Neuronal stem cell (in vitro differentiated cells): ENCODE results near the gene ALG1.
"Not testable (repeated sequence)": the region's sequence is repeated elsewhere in the genome, so short reads cannot be mapped to it uniquely, and the experiment has no call there.

ENCODE experiments used
- DNase-seq: peaks from one replicate; pipeline ENCODE4 v3.0.0-alpha.2; 2013; ENCODE audit warnings: low spot score
- H2AFZ ChIP-seq: one replicate; pipeline ENCODE4 v1.6.1; 2013; ENCODE audit warnings: mild to moderate bottlenecking, low read length, inconsistent platforms
- H2AK5ac ChIP-seq: 2 replicates; pipeline ENCODE4 v1.6.1; 2013; ENCODE audit warnings: low read depth, mild to moderate bottlenecking, inconsistent platforms, low read length, moderate library complexity, mixed read lengths
- H2BK120ac ChIP-seq: 2 replicates; pipeline ENCODE4 v1.6.1; 2013; ENCODE audit warnings: low read depth, mild to moderate bottlenecking, inconsistent platforms, low read length, moderate library complexity, mixed read lengths
- H2BK12ac ChIP-seq: one replicate; pipeline ENCODE4 v1.6.1; 2013; ENCODE audit warnings: low read length, inconsistent platforms
- H2BK15ac ChIP-seq: 2 replicates; pipeline ENCODE4 v1.6.1; 2013; ENCODE audit warnings: mild to moderate bottlenecking, low read length, inconsistent platforms, mixed read lengths
- H2BK5ac ChIP-seq: one replicate; pipeline ENCODE4 v1.6.1; 2013; ENCODE audit warnings: inconsistent platforms, mild to moderate bottlenecking, low read length, moderate library complexity
- H3K14ac ChIP-seq: one replicate; pipeline ENCODE4 v1.6.1; 2013; ENCODE audit warnings: low read length, inconsistent platforms
- H3K18ac ChIP-seq: 2 replicates; pipeline ENCODE4 v1.6.1; 2013; ENCODE audit warnings: low read length, inconsistent platforms
- H3K23ac ChIP-seq: 2 replicates; pipeline ENCODE4 v1.6.1; 2013; ENCODE audit warnings: low read depth, mild to moderate bottlenecking, mixed read lengths, low read length, inconsistent platforms; ENCODE audit not compliant: poor library complexity
- H3K27ac ChIP-seq: replicated peaks from 3 replicates; pipeline ENCODE4 v1.5.1; 2013; ENCODE audit warnings: low read length, inconsistent platforms
- H3K27me3 ChIP-seq, 3 experiments: 2 replicates each; pipeline ENCODE4 v1.6.1; 2013; ENCODE audit warnings: low read length in 3 of 3, mild to moderate bottlenecking in 2 of 3, inconsistent platforms in 1 of 3, low read depth in 1 of 3, mixed read lengths in 1 of 3, moderate library complexity in 1 of 3; ENCODE audit not compliant: control insufficient read depth in 3 of 3, insufficient read depth in 3 of 3
- H3K36me3 ChIP-seq, 2 donors: replicated peaks in 1 of 2; 2 replicates each; pipeline ENCODE4 v1.6.1; 2013; ENCODE audit warnings: low read length in 2 of 2; ENCODE audit not compliant: control insufficient read depth in 2 of 2, insufficient read depth in 2 of 2
- H3K4ac ChIP-seq: 2 replicates; pipeline ENCODE4 v1.6.1; 2013; ENCODE audit warnings: inconsistent platforms, mild to moderate bottlenecking, low read length, moderate library complexity
- H3K4me1 ChIP-seq, 2 donors: 1 replicate in 1 of 2; 2 replicates in 1 of 2; pipeline ENCODE4 v1.6.1; 2013; ENCODE audit warnings: low read length in 2 of 2, low read depth in 1 of 2; ENCODE audit not compliant: control insufficient read depth in 2 of 2, insufficient read depth in 1 of 2
- H3K4me2 ChIP-seq: one replicate; pipeline ENCODE4 v1.6.1; 2013; ENCODE audit warnings: mild to moderate bottlenecking, low read length, inconsistent platforms; ENCODE audit not compliant: insufficient read depth, poor library complexity, severe bottlenecking
- H3K4me3 ChIP-seq, 2 donors: 2 replicates each; pipeline ENCODE4 v1.5.1; 2013; ENCODE audit warnings: low read length in 2 of 2, mild to moderate bottlenecking in 2 of 2, inconsistent platforms in 1 of 2, moderate library complexity in 1 of 2
- H3K79me1 ChIP-seq: one replicate; pipeline ENCODE4 v1.6.1; 2013; ENCODE audit warnings: low read depth, mild to moderate bottlenecking, inconsistent platforms, low read length, moderate library complexity
- H3K9ac ChIP-seq: one replicate; pipeline ENCODE4 v1.6.1; 2013; ENCODE audit warnings: mild to moderate bottlenecking, low read depth, low read length, inconsistent platforms; ENCODE audit not compliant: poor library complexity
- H3K9me3 ChIP-seq, 2 donors: replicated peaks in 1 of 2; 2 replicates each; pipeline versions ENCODE3 to v1.6.1; 2013; ENCODE audit warnings: low read length in 2 of 2, mild to moderate bottlenecking in 2 of 2, inconsistent platforms in 1 of 2, low read depth in 1 of 2, mixed read lengths in 1 of 2, moderate library complexity in 1 of 2; ENCODE audit not compliant: control insufficient read depth in 2 of 2, insufficient read depth in 1 of 2
- H4K8ac ChIP-seq: one replicate; pipeline ENCODE4 v1.6.1; 2013; ENCODE audit warnings: low read depth, mild to moderate bottlenecking, inconsistent platforms, low read length, moderate library complexity
- H4K91ac ChIP-seq: one replicate; pipeline ENCODE4 v1.6.1; 2013; ENCODE audit warnings: low read length, low read depth, mild to moderate bottlenecking, inconsistent platforms; ENCODE audit not compliant: poor library complexity
- WGBS, 2 donors: extraction: QIAGEN DNeasy Blood & Tissue Kit; methylation state at CpG; one replicate each; pipeline ENCODE4 v1.1.7; 2013; ENCODE audit warnings: missing lambda C conversion rate in 2 of 2, mixed read lengths in 1 of 2; ENCODE audit not compliant: insufficient read length in 2 of 2, insufficient replicate concordance in 1 of 2; ENCODE audit errors: extremely low coverage in 2 of 2; 5-methylcytosine and 5-hydroxymethylcytosine counted together

Gene ALG1

DNA sequence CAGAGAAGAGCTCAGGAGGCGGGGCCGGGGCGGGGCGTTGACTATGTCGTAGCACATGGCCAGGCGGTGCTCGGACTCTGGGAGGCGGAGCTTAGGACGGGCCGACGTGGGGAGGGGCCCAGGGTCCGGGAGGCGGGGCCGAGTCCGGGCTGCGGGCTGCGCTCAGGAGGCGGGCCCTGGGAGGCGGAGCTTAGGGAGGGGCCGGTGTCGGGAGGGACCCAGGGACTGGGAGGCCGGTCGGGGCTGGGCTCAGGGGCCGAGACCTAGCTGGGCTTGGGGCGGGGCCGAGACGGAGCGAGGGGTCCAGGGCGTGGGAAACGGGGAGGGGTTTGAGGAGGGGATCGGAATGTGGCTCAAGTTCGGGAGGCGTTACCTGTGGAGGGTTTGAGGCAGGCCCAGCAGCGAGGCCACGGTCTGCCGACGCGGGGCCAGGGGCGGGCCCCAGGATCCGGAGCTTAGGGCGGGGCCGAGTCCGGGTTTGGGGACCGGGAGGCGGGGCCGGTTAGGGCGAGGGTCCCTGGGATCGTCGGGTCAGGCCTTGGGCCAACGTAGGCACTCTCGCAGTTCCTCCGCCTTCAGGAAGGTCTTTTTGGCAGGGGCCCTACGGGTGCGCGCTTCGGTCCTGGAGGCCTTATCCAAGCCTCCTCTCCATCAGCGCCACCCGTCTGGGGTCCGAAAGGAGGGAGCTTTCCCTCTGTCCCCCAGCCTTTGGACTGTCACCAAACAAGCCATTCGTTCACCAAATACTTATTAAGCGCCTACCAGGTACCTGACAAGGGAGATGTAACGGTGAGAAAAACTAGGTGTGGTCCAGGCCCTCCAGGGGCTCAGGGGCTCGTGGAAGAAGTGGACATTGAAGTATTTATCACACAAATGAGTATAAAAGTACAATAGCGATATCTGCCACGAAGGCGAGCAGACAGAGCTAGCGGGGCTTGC lies 26.8 kb downstream of the ALG1 start:
- Histone ChIP-seq H3K9ac (peak overlapping the region; percentile 44), H2AFZ (peak overlapping the region; percentile 92), H3K27me3 (peaks cover 0 to 10% (median 0%) of the 10 kb centered on the region in 3 experiments), H3K4me2 (peak overlapping the region; percentile 43), H3K4me3 (peak overlapping the region; percentile 54 to 80)
- H2BK15ac ChIP-seq, H2BK5ac ChIP-seq, H3K18ac ChIP-seq, H2AK5ac ChIP-seq, H3K36me3 ChIP-seq, H3K27ac ChIP-seq, H4K91ac ChIP-seq, H3K79me1 ChIP-seq, H3K23ac ChIP-seq, H3K14ac ChIP-seq, H3K4me1 ChIP-seq, H4K8ac ChIP-seq, H2BK120ac ChIP-seq, H3K9me3 ChIP-seq, H3K4ac ChIP-seq, H2BK12ac ChIP-seq: not testable (repeated sequence)
- peak; percentile 88 for DNase-seq
- no CpG with 5 or more reads among the region's 67 CpGs for WGBS, 2 donors

- not testable (repeated sequence) for H4K91ac ChIP-seq, H2AK5ac ChIP-seq, H3K79me1 ChIP-seq, H2BK15ac ChIP-seq, H3K4me3 ChIP-seq, H3K9ac ChIP-seq, H3K4me2 ChIP-seq, H3K4ac ChIP-seq, H2BK12ac ChIP-seq, H2BK5ac ChIP-seq, H3K14ac ChIP-seq, H2AFZ ChIP-seq, H2BK120ac ChIP-seq, H3K36me3 ChIP-seq, H3K9me3 ChIP-seq, DNase-seq, H4K8ac ChIP-seq, H3K27ac ChIP-seq, H3K18ac ChIP-seq, H3K23ac ChIP-seq, H3K4me1 ChIP-seq
- no CpG with 5 or more reads among the region's 4 CpGs for WGBS, 2 donors
- H3K27me3 ChIP-seq = peaks cover 0 to 10% (median 0%) of the 10 kb centered on the region in 3 experiments
Measured at GRCh38 chr16:5099174-5099573, 27.5 kb downstream of the ALG1 start.

DNA sequence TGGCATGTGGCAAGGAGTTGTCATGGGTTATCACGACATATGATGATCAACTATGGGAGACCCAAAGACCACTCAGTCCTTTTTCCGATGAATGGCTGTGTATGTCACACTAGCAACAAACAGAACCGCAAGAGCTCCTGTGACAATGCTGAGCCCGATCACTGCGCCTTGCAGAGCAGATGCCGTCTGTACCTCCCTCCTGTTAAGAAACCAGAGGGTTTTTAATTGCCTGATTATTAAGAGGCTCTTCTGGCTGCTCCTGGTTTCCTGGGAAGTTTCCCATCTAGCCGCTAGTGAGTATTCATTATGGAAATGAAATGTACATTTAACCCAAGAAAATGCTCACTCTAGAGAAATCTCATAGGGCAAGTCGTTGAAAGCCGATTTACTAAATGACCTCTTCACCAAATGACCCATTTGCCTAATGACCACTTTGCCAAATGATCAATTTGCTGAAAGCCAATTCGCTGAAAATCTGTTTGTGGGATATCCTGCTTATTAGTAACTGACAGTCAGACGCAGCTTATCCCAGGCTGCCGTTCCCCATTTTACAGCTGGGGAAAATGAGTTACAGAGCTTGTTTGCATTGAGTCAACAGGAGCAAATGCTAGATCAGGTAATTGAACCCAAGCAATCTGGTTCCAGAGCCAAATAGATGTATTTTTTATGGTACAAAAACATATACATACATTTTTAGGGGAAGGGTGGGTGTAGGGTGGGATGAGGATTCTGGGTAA lies 31.8 kb downstream of the ALG1 start:
- H2AFZ ChIP-seq, H3K4me2 ChIP-seq, H4K91ac ChIP-seq, H3K4me1 ChIP-seq, H3K36me3 ChIP-seq, H3K9me3 ChIP-seq, H2BK12ac ChIP-seq, H2BK5ac ChIP-seq, H2BK120ac ChIP-seq, H3K27ac ChIP-seq, H3K14ac ChIP-seq, H4K8ac ChIP-seq, H3K4ac ChIP-seq, DNase-seq, H2BK15ac ChIP-seq, H3K79me1 ChIP-seq, H3K23ac ChIP-seq, H2AK5ac ChIP-seq, H3K4me3 ChIP-seq, H3K9ac ChIP-seq, H3K18ac ChIP-seq: not testable (repeated sequence)
- H3K27me3 ChIP-seq = peaks cover 0 to 10% (median 0%) of the 10 kb centered on the region in 3 experiments
- WGBS, 2 donors = no CpG with 5 or more reads among the region's 12 CpGs

GRCh38 chr16:5105039-5105438 lies 33.4 kb downstream of the ALG1 start:
- not testable (repeated sequence) for H3K79me1 ChIP-seq, H3K36me3 ChIP-seq, H4K8ac ChIP-seq, H2BK15ac ChIP-seq, H4K91ac ChIP-seq, H3K23ac ChIP-seq, H3K4me3 ChIP-seq, H3K27ac ChIP-seq, H3K14ac ChIP-seq, H2BK120ac ChIP-seq, H3K4ac ChIP-seq, H2BK5ac ChIP-seq, H2AK5ac ChIP-seq, DNase-seq, H2BK12ac ChIP-seq, H3K4me1 ChIP-seq, H3K9me3 ChIP-seq, H3K27me3 ChIP-seq, H2AFZ ChIP-seq, H3K9ac ChIP-seq, H3K18ac ChIP-seq, H3K4me2 ChIP-seq
- WGBS, 2 donors = no CpG with 5 or more reads among the region's 5 CpGs
